GM12878 (cell line): Measurements from ENCODE around the gene SFTPB.
"Not testable (repeated sequence)": the region's sequence is repeated elsewhere in the genome, so short reads cannot be mapped to it uniquely, and the experiment has no call there.

Experiments
- CHD2 ChIP-seq: IDR thresholded peaks from 2 replicates; pipeline ENCODE4 v1.6.1; 2011; ENCODE audit warnings: low read depth, low read length, improper control_type of control experiment, borderline replicate concordance
- NFYB ChIP-seq: IDR thresholded peaks from 2 replicates; pipeline ENCODE4 v1.6.1; 2011; ENCODE audit warnings: low read depth, mild to moderate bottlenecking, low read length, improper control_type of control experiment, moderate library complexity; ENCODE audit not compliant: insufficient read depth
- TF ChIP-seq, protein P1 (sequence below): fragments of 450-650 bp; IDR thresholded peaks from 2 replicates; pipeline ENCODE4 v1.6.1; 2017; ENCODE audit warnings: mild to moderate bottlenecking

- TF ChIP-seq CHD2, NFYB: not testable (repeated sequence)
- TF ChIP-seq, protein P1, sequence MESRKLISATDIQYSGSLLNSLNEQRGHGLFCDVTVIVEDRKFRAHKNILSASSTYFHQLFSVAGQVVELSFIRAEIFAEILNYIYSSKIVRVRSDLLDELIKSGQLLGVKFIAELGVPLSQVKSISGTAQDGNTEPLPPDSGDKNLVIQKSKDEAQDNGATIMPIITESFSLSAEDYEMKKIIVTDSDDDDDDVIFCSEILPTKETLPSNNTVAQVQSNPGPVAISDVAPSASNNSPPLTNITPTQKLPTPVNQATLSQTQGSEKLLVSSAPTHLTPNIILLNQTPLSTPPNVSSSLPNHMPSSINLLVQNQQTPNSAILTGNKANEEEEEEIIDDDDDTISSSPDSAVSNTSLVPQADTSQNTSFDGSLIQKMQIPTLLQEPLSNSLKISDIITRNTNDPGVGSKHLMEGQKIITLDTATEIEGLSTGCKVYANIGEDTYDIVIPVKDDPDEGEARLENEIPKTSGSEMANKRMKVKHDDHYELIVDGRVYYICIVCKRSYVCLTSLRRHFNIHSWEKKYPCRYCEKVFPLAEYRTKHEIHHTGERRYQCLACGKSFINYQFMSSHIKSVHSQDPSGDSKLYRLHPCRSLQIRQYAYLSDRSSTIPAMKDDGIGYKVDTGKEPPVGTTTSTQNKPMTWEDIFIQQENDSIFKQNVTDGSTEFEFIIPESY, result not testable (repeated sequence)
These were observed 50.3 kb downstream of the SFTPB start for GRCh38 chr2:85617723-85618122.
